Measurements from ENCODE around the gene KCNQ5. TPM values are rescaled to one million over a fixed set of nuclear protein-coding genes. Genes with fewer than 3 reads are reported as not detected.

The KCNQ5 gene
- total and polyA plus RNA-seq, 11 donors, result 0.06 to 0.18 TPM; not detected in 9

DNA sequence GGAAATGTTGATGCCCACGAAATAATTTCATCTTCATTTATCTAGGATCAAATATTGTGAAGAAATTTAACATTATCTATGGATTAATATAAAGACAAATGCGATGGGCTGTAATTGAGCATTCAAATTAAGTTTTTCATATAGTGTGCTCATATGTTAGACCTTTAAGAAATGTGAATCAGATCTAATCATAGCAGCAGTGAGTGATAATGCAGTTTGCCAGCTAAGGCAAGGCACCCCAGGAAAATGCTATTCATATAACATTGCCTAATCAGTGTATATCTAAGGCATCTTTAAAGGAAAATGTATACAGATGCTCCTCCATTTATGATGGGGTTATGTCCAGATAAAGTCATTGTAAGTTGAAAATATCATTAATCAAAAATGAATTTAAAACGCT, 135.2 kb downstream of the KCNQ5 start:
- Histone ChIP-seq H3K36me3 (no peaks in the 10 kb centered on the region), H3K27ac (no peak overlapping the region), H3K9me3 (no peaks in the 10 kb centered on the region), H3K4me3 (no peak overlapping the region), H3K4me1 (peaks cover 0 to 12% (median 0%) of the 10 kb centered on the region in 12 donors), H3K27me3 (no peaks in the 10 kb centered on the region)
- ATAC-seq (no peak), DNase-seq (no peak)
- TF ChIP-seq POLR2A (IDR thresholded peaks at IDR 0.05), result no peak
- TF ChIP-seq, protein P1, sequence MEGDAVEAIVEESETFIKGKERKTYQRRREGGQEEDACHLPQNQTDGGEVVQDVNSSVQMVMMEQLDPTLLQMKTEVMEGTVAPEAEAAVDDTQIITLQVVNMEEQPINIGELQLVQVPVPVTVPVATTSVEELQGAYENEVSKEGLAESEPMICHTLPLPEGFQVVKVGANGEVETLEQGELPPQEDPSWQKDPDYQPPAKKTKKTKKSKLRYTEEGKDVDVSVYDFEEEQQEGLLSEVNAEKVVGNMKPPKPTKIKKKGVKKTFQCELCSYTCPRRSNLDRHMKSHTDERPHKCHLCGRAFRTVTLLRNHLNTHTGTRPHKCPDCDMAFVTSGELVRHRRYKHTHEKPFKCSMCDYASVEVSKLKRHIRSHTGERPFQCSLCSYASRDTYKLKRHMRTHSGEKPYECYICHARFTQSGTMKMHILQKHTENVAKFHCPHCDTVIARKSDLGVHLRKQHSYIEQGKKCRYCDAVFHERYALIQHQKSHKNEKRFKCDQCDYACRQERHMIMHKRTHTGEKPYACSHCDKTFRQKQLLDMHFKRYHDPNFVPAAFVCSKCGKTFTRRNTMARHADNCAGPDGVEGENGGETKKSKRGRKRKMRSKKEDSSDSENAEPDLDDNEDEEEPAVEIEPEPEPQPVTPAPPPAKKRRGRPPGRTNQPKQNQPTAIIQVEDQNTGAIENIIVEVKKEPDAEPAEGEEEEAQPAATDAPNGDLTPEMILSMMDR (IDR thresholded peaks at IDR 0.05), result no peak
- 76 to 81% (median 79%) methylated on average over 3 of the region's 3 CpGs for WGBS, 4 donors
- intact Hi-C loops (cut with DNase I), result no loop called here

DNA sequence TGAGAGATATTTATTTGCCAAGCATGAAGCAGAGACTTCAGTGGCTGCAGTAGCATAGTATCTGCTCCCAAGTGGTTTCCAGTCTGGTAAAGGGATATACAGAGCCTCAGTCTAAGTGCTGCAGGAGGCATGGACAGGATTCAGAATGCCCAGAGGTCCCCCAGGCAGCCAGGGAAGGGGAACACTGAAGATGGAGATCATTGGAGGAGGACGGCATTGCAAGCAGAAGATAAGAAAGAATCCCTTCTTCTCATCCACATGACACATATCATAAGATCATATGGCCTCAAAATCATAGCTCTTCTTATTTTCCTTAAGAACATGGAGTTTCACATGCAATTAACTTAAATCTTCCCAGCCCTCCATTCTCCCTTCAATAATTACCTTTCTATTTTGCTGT, 136.1 kb downstream of the KCNQ5 start:
- intact Hi-C loops (cut with DNase I), result no loop called here

DNA sequence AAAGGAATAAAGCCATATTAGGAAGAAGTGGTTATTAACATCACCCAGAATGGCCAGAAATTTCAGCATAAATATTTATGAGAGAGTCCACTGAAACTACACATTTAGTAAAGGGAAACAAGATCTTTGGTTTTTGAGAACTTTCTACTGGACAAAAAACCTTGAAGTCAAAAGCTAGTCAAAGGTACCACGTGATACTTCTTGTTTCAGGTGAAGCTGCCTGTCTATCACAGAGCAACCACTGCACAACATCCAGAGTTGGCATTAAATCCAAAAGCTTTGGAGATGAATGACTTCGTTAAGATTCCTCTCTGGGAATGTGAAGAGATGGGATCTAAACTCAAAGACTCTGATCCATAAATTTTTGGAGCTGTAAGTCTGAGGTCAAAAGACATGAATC, 137.0 kb downstream of the KCNQ5 start:
- WGBS, 4 donors, result 73 to 79% (median 74%) methylated on average over 2 of the region's 2 CpGs
- Histone ChIP-seq H3K27me3 (no peaks in the 10 kb centered on the region), H3K27ac (no peak overlapping the region), H3K4me3 (no peak overlapping the region), H3K9me3 (no peaks in the 10 kb centered on the region), H3K36me3 (no peaks in the 10 kb centered on the region), H3K4me1 (peaks cover 0 to 12% (median 0%) of the 10 kb centered on the region in 12 donors)
- DNase-seq, result no peak
- no peak for TF ChIP-seq POLR2A (IDR thresholded peaks at IDR 0.05)
- TF ChIP-seq, protein P1 (IDR thresholded peaks at IDR 0.05), result no peak
- no peak for ATAC-seq
- intact Hi-C loops (cut with DNase I), result no loop called here

More for the DNA sequence above, 136.1 kb downstream of the KCNQ5 start:
- peaks cover 0 to 12% (median 0%) of the 10 kb centered on the region in 12 donors for H3K4me1 ChIP-seq
- H3K9me3 ChIP-seq, result no peaks in the 10 kb centered on the region
- ATAC-seq (no peak), DNase-seq (no peak)
- no peak overlapping the region for H3K4me3 ChIP-seq
- TF ChIP-seq POLR2A (IDR thresholded peaks at IDR 0.05), result no peak
- TF ChIP-seq, protein P1 (IDR thresholded peaks at IDR 0.05), result no peak
- H3K27ac ChIP-seq, result no peak overlapping the region
- H3K36me3 ChIP-seq, result no peaks in the 10 kb centered on the region
- 68 to 83% (median 75%) methylated on average over 1 of the region's 1 CpG for WGBS, 4 donors
- no peaks in the 10 kb centered on the region for H3K27me3 ChIP-seq

DNA sequence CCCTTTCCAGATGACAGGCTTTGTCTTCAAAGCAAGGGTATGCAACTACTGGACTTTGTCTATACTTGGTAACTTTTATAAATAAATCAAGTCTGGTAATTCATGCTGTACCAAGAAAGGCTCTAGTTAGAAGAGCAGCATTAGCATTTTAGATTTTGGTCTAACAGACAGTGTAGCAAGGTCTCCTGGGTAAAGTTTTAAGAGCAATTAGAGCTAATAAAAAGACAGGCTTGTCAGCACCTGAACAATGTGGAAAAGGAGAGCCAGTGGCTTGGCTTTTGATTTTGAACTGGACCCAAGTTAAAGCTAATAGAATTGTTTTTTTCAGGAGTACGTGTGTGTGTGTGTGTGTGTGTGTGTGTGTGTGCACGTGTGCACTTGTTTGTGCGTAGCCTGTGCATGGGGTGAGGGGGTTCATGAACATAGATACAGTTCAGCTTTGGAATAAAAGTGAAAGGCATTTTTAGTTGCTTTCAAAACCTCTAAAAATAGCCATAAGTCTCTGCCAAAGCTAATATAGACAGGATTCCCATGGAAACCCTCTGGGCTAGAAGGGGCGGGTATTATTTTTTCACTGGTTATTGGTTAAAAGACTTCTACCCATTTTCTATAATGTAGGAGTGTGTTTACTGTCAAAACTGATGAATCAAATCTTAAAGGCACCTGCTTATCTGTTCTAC, 138.4 kb downstream of the KCNQ5 start:
- Histone ChIP-seq H3K27ac (no peak overlapping the region), H3K36me3 (no peaks in the 10 kb centered on the region), H3K4me1 (peaks cover 0 to 12% (median 0%) of the 10 kb centered on the region in 12 donors), H3K4me3 (peak overlapping the region in 1 of 12 donors; percentile 7), H3K9me3 (no peaks in the 10 kb centered on the region), H3K27me3 (no peaks in the 10 kb centered on the region)
- no peak for ATAC-seq
- DNase-seq, result no peak
- intact Hi-C loops (cut with DNase I), result no loop called here
- 14 to 32% (median 20%) methylated on average over 4 of the region's 4 CpGs for WGBS, 4 donors
- TF ChIP-seq, protein P1 (IDR thresholded peaks at IDR 0.05), result no peak
- TF ChIP-seq POLR2A (IDR thresholded peaks at IDR 0.05), result no peak
